Adrenal gland (tissue), 12 donors: Measurements from ENCODE around the gene WDR59. TPM values are rescaled to one million over a fixed set of nuclear protein-coding genes. Genes with fewer than 3 reads are reported as not detected.

Source experiments
- DNase-seq, 7 donors: peaks; one replicate each; pipeline ENCODE4 v3.0.0-alpha.2; 2019 to 2020
- H3K27ac ChIP-seq, 5 donors: fragments of 200-600 bp; sonication (generic) in 4 of 5; 1 replicate in 3 of 5; 2 replicates in 2 of 5; pipeline versions ENCODE4 v1.5.1 to v1.8.0; 2016 to 2020; ENCODE audit warnings: mild to moderate bottlenecking in 1 of 5
- H3K27me3 ChIP-seq: fragments of 200-600 bp; 2 replicates; pipeline ENCODE4 v1.8.0; 2021
- H3K36me3 ChIP-seq, 2 donors: fragments of 200-600 bp; replicated peaks in 1 of 2; 1 replicate in 1 of 2; 2 replicates in 1 of 2; pipeline versions ENCODE4 v1.5.1 to v1.8.0; 2018 to 2022
- H3K4me1 ChIP-seq, 2 donors: fragments of 200-600 bp; replicated peaks in 1 of 2; 1 replicate in 1 of 2; 2 replicates in 1 of 2; pipeline versions ENCODE4 v1.5.1 to v1.8.0; 2018 to 2021
- H3K4me3 ChIP-seq, 4 donors: fragments of 200-600 bp; sonication (generic) in 3 of 4; one replicate each; pipeline ENCODE4 v1.5.1; 2016 to 2018
- H3K9me3 ChIP-seq, 3 donors: fragments of 200-600 bp; sonication (generic) in 1 of 3; replicated peaks in 1 of 3; 1 replicate in 2 of 3; 2 replicates in 1 of 3; pipeline versions ENCODE4 v1.5.1 to v1.8.0; 2016 to 2021
- CTCF ChIP-seq, 6 experiments: fragments of 450-650 bp in 4 of 6; fragments of 200-600 bp in 2 of 6; sonication (generic) in 1 of 6; IDR thresholded peaks; 1 replicate in 5 of 6; 2 replicates in 1 of 6; pipeline versions ENCODE4 v1.5.1 to v1.8.0; 2016 to 2021; ENCODE audit warnings: antibody characterized with exemption in 6 of 6, mild to moderate bottlenecking in 2 of 6, moderate library complexity in 1 of 6
- POLR2A ChIP-seq, 2 donors: fragments of 450-650 bp; IDR thresholded peaks; one replicate each; pipeline ENCODE4 v1.6.1; 2017; ENCODE audit warnings: antibody characterized with exemption in 2 of 2, mild to moderate bottlenecking in 2 of 2, moderate library complexity in 1 of 2
- whole genome bisulfite sequencing, 4 donors: extraction: QIAGEN DNeasy Blood & Tissue Kit in 2 of 4; methylation state at CpG; one replicate each; pipeline versions ENCODE4 v1.1.5 to v1.1.7; 2013 to 2017; 5-methylcytosine and 5-hydroxymethylcytosine counted together
- intact Hi-C, 2 donors: fragments of 100-400 bp; cut with DNase I; formaldehyde crosslinking; loops; one replicate each; pipeline versions ENCODE4 v1.14.1 to v1.15.0; 2022 to 2023
- polyA plus RNA-seq, 3 donors: library from polyadenylated mRNA; stranded (reverse); fragments of 200-250 nt in 2 of 3; fragments of 350-450 nt in 1 of 3; fragmentation: Illumina TruSeq in 1 of 3; extraction: RNeasy Lipid Tissue Mini Kit (QIAGEN cat#74804) in 1 of 3; gene quantifications; one replicate each; pipeline ENCODE4 v1.2.3, GENCODE V29; 2013 to 2014
- total RNA-seq, 9 donors: library from RNA; depleted of rRNA in 4 of 9; stranded (reverse); fragments of >200 nt in 4 of 9; fragments of 120-200 nt in 1 of 9; fragmentation: NEBNext Ultra II Directional in 1 of 9; extraction: Animal tissue kit (Norgen Biotek cat#: 25700) in 1 of 9; gene quantifications; one replicate each; pipeline versions ENCODE4 v1.1.0 to v1.2.4, GENCODE V29; 2013 to 2023
- donor health status: healthy with polysubstance abuse.
- donor health status: Bipolar disorder and iron deficiency.
- donor health status: DM: yes; HTN: yes; CAD: no.
- donor health status: DM: no; HTN: no; CAD: no.
- donor health status: DM: no; HTN: no; CAD: no.
- donor health status: DM: yes; HTN: yes; CAD: no.

The WDR59 gene
- total and polyA plus RNA-seq, 12 donors: 21.5 to 130 (median 64.1) TPM

DNA sequence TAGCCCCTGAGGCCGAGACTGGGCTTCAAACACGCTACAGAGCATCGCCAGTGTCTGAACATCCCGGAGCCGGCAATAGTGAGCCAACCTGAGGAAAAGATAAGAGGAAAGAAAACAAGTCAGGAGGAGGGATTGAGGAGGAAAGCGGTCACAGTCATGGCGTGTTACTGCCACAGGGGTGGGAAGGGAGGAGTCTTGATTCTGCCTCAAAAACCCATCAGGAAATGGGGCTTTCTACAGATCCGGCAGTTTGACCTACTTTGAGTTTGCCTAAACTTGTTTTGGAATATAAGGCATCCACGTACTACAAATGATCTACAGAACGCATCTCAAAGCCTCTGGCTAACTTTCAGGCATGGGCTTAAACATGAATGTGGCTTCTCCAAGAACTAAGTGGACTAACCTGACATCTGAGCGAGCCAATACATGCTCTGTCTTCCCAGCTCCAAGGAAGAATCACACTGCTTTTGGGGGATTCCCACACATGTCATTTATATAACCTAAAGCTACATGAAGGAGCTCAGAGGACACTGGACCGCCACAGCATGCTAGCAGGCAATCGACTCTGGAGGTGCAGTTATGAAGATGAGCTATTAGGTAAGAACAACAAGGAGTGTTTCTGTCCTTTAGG, 96.6 kb downstream of the WDR59 start:
- intact Hi-C loops: no loop called here
- DNase-seq: no peak
- WGBS, 4 donors: 91 to 95% (median 95%) methylated on average over 12 to 13 of the region's 13 CpGs
- Histone ChIP-seq H3K9me3 (no peaks in the 10 kb centered on the region), H3K36me3 (peaks cover 0 to 85% of the 10 kb centered on the region in 2 donors), H3K4me1 (no peaks in the 10 kb centered on the region), H3K27me3 (no peaks in the 10 kb centered on the region), H3K4me3 (no peak overlapping the region), H3K27ac (no peak overlapping the region)
- TF ChIP-seq CTCF (IDR thresholded peaks at IDR 0.05): no peak
- no peak for TF ChIP-seq POLR2A (IDR thresholded peaks at IDR 0.05)

DNA sequence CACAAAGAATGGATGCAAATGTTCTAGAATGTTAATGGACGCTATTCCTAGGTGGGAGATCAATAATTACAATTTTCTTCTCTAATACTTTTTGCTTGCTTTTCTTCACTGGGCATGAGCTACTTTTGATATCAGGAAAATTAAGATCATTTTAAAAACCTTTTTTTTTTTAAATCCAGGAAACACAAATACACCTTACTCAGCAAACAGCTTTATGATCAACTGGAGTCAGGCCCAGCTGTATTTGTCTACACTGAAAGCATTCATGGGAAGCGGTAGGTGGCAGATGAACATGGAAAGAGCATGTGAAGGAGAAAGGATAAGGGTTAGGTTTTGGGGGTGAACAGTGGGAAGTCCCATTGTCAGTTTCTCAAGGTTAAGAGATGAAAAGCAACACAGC, 97.8 kb downstream of the WDR59 start:
- WGBS, 4 donors: 96 to 98% (median 97%) methylated on average over 2 of the region's 2 CpGs
- TF ChIP-seq CTCF (IDR thresholded peaks at IDR 0.05): no peak
- no peak for TF ChIP-seq POLR2A (IDR thresholded peaks at IDR 0.05)
- H3K27me3 ChIP-seq: no peaks in the 10 kb centered on the region
- H3K36me3 ChIP-seq: peaks cover 0 to 81% of the 10 kb centered on the region in 2 donors
- intact Hi-C loops: no loop called here
- DNase-seq: no peak
- no peak overlapping the region for H3K27ac ChIP-seq
- no peaks in the 10 kb centered on the region for H3K9me3 ChIP-seq
- no peaks in the 10 kb centered on the region for H3K4me1 ChIP-seq
- H3K4me3 ChIP-seq: no peak overlapping the region

GRCh38 chr16:74877706-74878105, 107.2 kb downstream of the WDR59 start:
- DNase-seq: no peak
- 94 to 97% (median 96%) methylated on average over 7 of the region's 7 CpGs for WGBS, 4 donors
- peaks cover 0 to 40% of the 10 kb centered on the region in 2 donors for H3K36me3 ChIP-seq
- H3K9me3 ChIP-seq: no peaks in the 10 kb centered on the region
- no peaks in the 10 kb centered on the region for H3K4me1 ChIP-seq
- no peak for TF ChIP-seq POLR2A (IDR thresholded peaks at IDR 0.05)
- no peak for TF ChIP-seq CTCF (IDR thresholded peaks at IDR 0.05)
- intact Hi-C loops: no loop called here
- no peaks in the 10 kb centered on the region for H3K27me3 ChIP-seq
- no peak overlapping the region for H3K27ac ChIP-seq
- no peak overlapping the region for H3K4me3 ChIP-seq

GRCh38 chr16:74874912-74875546, 109.9 kb downstream of the WDR59 start:
- intact Hi-C loops: no loop called here
- 90 to 94% (median 92%) methylated on average over 5 to 13 of the region's 13 CpGs for WGBS, 4 donors
- H3K4me3 ChIP-seq: no peak overlapping the region
- H3K27ac ChIP-seq: no peak overlapping the region
- no peaks in the 10 kb centered on the region for H3K27me3 ChIP-seq
- no peak for TF ChIP-seq POLR2A (IDR thresholded peaks at IDR 0.05)
- no peak for TF ChIP-seq CTCF (IDR thresholded peaks at IDR 0.05)
- no peaks in the 10 kb centered on the region for H3K4me1 ChIP-seq
- H3K36me3 ChIP-seq: peaks cover 0 to 45% of the 10 kb centered on the region in 2 donors
- no peaks in the 10 kb centered on the region for H3K9me3 ChIP-seq
- no peak for DNase-seq
